ENCODE measurements around the gene MCEMP1. TPM values are rescaled to one million over a fixed set of nuclear protein-coding genes. Genes with fewer than 3 reads are reported as not detected.
"Not testable (repeated sequence)": the region's sequence is repeated elsewhere in the genome, so short reads cannot be mapped to it uniquely, and the experiment has no call there.

MCEMP1 gene
- polyA plus RNA-seq, 1 experiment = not detected

DNA sequence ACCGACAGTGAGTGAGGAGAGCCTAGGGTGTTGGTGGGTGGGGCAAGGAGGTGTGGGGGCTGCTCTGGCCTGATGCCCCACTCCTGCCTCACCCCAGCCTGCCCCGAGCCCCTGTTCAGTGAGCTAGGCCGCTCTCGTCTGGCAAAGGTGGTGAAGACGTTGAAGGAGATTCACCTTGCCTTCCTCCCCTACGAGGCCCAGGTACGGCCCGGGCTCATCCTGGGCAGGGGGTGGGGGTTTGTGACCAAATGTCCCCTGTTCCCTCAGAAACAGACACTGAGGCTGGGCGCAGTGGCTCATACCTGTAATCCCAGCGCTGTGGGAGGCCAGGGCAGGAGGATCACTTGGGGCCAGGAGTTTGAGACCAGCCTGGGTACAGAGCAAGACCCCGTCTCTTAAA lies 36.1 kb upstream of the MCEMP1 start:
- CTCF ChIA-PET = interaction anchor here (0.9 kb wide), 1 partner anchor 72 kb away, joined by 3 read pairs; no protein-coding TSS in a partner anchor

DNA sequence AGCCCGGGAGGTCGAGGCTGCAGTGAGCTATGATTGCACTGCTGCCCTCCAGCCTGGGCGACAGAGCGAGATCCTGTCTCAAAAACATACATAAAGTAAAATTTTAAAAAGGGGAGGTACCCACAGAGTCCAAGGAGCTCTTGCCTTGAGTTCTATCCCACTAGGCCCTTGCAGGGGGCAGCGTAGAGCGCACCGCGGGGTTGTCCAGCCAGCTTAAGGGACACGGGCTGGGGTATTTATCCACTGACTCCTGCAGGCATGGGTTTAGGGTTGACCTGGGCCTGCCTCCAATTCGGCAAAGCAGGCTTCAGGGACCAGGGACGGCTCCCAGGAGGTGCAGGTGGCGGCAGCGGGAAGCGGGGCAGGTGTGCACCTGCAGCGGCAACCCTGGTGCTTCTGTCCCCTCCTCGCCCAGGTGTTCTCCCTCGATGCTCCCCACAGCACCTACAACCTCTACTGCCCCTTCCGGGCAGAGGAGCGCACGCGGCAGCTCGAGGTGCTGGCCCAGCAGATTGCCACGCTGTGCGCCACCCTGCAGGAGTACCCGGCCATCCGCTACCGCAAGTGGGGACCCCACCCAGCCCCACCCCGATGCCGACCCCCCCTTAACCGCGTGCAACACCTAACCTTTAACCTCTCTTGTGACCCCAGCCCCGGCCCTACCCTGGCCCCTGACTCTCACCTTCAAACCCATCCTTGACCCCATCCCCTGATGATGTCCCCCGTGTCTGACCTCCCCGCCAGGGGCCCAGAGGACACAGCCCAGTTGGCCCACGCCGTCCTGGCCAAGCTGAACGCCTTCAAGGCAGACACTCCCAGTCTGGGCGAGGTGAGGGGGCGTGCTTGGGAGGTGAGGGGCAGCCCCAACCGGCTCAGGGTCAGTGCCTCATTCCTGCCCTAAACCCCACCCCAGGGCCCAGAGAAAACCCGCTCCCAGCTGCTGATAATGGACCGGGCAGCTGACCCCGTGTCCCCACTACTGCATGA lies 35.3 kb upstream of the MCEMP1 start:
- H3K27me3 ChIP-seq (ENCODE audit: control insufficient read depth, insufficient read depth, low read length) = peaks cover 6% of the 10 kb centered on the region
- H3K4me3 ChIP-seq (ENCODE audit: low read depth, low read length) = no peak overlapping the region
- ChIA-PET CTCF (interaction anchor here (0.9 kb wide), 1 partner anchor 73 kb away, joined by 3 read pairs; no protein-coding TSS in a partner anchor), POLR2A (no interaction called here)
- TF ChIP-seq, protein P1, sequence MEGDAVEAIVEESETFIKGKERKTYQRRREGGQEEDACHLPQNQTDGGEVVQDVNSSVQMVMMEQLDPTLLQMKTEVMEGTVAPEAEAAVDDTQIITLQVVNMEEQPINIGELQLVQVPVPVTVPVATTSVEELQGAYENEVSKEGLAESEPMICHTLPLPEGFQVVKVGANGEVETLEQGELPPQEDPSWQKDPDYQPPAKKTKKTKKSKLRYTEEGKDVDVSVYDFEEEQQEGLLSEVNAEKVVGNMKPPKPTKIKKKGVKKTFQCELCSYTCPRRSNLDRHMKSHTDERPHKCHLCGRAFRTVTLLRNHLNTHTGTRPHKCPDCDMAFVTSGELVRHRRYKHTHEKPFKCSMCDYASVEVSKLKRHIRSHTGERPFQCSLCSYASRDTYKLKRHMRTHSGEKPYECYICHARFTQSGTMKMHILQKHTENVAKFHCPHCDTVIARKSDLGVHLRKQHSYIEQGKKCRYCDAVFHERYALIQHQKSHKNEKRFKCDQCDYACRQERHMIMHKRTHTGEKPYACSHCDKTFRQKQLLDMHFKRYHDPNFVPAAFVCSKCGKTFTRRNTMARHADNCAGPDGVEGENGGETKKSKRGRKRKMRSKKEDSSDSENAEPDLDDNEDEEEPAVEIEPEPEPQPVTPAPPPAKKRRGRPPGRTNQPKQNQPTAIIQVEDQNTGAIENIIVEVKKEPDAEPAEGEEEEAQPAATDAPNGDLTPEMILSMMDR (IDR thresholded peaks at IDR 0.05; ENCODE audit: low read depth, low read length) = no peak
- no peak overlapping the region for H3K27ac ChIP-seq (ENCODE audit: low read depth, low read length)
- H3K9me3 ChIP-seq (ENCODE audit: control insufficient read depth, insufficient read depth, low read length) = peaks cover 19% of the 10 kb centered on the region; the same call in 1 of the 2 replicates
- DNase-seq (ENCODE audit: low read depth, low spot score) = no peak

More for the DNA sequence above, 36.1 kb upstream of the MCEMP1 start:
- POLR2A ChIA-PET = no interaction called here
- TF ChIP-seq, protein P1 (IDR thresholded peaks at IDR 0.05; ENCODE audit: low read depth, low read length) = no peak
- Histone ChIP-seq H3K9me3 (ENCODE audit: control insufficient read depth, insufficient read depth, low read length) (peaks cover 19% of the 10 kb centered on the region; the same call in 1 of the 2 replicates), H3K27me3 (ENCODE audit: control insufficient read depth, insufficient read depth, low read length) (peaks cover 6% of the 10 kb centered on the region), H3K27ac (ENCODE audit: low read depth, low read length) (no peak overlapping the region), H3K4me3 (ENCODE audit: low read depth, low read length) (no peak overlapping the region)
- no peak for DNase-seq (ENCODE audit: low read depth, low spot score)

DNA sequence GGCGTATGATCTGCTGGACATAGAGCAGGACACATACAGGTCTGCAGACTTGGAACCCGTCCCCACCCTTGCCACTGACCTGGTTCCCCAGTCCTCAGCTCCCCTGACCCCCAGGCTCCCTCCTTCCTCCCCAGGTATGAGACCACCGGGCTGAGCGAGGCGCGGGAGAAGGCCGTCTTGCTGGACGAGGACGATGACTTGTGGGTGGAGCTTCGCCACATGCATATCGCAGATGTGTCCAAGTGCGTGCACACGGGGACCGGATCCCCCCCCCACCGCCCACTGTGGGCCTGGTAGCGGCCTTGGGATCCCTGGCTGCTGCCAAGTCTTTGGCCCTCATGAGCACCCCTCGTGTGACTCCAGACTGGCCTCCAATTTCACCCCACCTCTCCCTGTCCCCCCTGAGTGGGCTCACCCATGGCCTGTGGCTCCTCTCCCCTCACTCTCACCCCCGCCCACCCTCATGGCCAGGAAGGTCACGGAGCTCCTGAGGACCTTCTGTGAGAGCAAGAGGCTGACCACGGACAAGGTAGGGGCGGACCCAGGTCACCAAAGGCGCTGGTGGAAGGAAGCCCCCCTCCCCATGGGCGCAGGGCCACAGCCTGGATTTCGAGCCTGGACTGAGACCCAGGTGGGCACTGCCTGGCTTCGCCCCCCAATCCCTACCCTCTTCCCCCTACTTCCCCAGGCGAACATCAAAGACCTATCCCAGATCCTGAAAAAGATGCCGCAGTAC lies 34.4 kb upstream of the MCEMP1 start:
- TF ChIP-seq, protein P1 (IDR thresholded peaks at IDR 0.05; ENCODE audit: low read depth, low read length) = no peak

GRCh38 chr19:7643031-7643415 lies 33.9 kb upstream of the MCEMP1 start:
- CTCF ChIA-PET = no interaction called here

More for the DNA sequence above, 34.4 kb upstream of the MCEMP1 start:
- Histone ChIP-seq H3K27me3 (ENCODE audit: control insufficient read depth, insufficient read depth, low read length) (peaks cover 3% of the 10 kb centered on the region), H3K9me3 (ENCODE audit: control insufficient read depth, insufficient read depth, low read length) (peaks cover 19% of the 10 kb centered on the region; the same call in 1 of the 2 replicates), H3K27ac (ENCODE audit: low read depth, low read length) (no peak overlapping the region), H3K4me3 (ENCODE audit: low read depth, low read length) (no peak overlapping the region)
- POLR2A ChIA-PET = no interaction called here
- no peak for DNase-seq (ENCODE audit: low read depth, low spot score)
- CTCF ChIA-PET = no interaction called here

GRCh38 chr19:7643629-7644549 lies 33.0 kb upstream of the MCEMP1 start:
- DNase-seq (ENCODE audit: low read depth, low spot score); H3K4me3 ChIP-seq (ENCODE audit: low read depth, low read length); POLR2A ChIA-PET; H3K27ac ChIP-seq (ENCODE audit: low read depth, low read length); CTCF ChIA-PET; H3K27me3 ChIP-seq (ENCODE audit: control insufficient read depth, insufficient read depth, low read length): not testable (repeated sequence)
- H3K9me3 ChIP-seq (ENCODE audit: control insufficient read depth, insufficient read depth, low read length) = peaks cover 19% of the 10 kb centered on the region; the same call in 1 of the 2 replicates

More at GRCh38 chr19:7643031-7643415, 33.9 kb upstream of the MCEMP1 start:
- TF ChIP-seq, protein P1 (IDR thresholded peaks at IDR 0.05; ENCODE audit: low read depth, low read length) = no peak
- no peak for DNase-seq (ENCODE audit: low read depth, low spot score)
- POLR2A ChIA-PET = no interaction called here
- Histone ChIP-seq H3K9me3 (ENCODE audit: control insufficient read depth, insufficient read depth, low read length) (peaks cover 19% of the 10 kb centered on the region; the same call in 1 of the 2 replicates), H3K27me3 (ENCODE audit: control insufficient read depth, insufficient read depth, low read length) (no peaks in the 10 kb centered on the region), H3K27ac (ENCODE audit: low read depth, low read length) (no peak overlapping the region), H3K4me3 (ENCODE audit: low read depth, low read length) (no peak overlapping the region)

All from AG04450 (cell line).